GM19099 (cell line): ENCODE data around the gene ZNHIT6.

Experiments
- POLR2A ChIP-seq: IDR thresholded peaks from 3 replicates; pipeline ENCODE4 v1.6.1; 2011; ENCODE audit warnings: low read depth; ENCODE audit not compliant: insufficient read length; ENCODE audit errors: extremely low read depth

Gene ZNHIT6

GRCh38 chr1:85683292-85684025 is 24.8 kb downstream of the ZNHIT6 start:
- no peak for TF ChIP-seq POLR2A

DNA sequence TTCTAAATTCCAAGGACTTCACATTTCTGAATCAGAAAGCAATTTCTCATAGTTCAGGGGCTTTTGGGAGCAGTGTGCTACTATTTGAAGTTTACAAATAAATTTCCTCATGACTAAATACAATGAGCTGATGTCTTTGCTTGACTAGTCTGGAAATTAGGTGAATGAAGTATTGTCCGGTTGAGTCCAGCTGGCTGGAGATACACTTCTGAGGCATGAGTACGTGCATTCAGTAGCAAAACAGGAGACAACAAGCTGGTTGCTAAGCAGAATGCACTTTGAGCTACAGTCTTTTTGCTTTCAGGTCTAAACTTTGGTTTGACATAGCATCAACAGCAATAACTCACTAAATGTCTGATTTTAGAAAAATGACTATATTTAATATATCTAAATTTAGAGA is 27.1 kb downstream of the ZNHIT6 start:
- no peak for TF ChIP-seq POLR2A

DNA sequence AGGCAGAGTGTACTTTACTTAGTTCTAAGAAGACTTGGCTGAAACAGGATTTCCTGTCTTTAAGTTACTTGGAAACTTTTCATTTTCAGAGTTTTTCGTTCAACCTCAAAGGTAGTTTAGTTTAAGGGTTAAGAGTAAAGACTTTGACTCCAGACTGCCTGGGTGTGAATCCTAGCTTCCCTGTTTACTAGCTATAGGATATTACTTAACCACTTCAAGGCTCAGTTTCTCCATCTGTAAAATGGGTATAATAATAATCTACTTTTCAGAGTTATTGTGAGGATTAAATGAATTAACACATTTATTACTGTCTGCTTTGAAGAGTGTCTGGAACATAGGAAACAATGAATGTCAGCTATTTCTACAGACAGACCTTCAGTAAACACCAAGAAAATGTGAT is 30.0 kb downstream of the ZNHIT6 start:
- TF ChIP-seq POLR2A, result no peak

DNA sequence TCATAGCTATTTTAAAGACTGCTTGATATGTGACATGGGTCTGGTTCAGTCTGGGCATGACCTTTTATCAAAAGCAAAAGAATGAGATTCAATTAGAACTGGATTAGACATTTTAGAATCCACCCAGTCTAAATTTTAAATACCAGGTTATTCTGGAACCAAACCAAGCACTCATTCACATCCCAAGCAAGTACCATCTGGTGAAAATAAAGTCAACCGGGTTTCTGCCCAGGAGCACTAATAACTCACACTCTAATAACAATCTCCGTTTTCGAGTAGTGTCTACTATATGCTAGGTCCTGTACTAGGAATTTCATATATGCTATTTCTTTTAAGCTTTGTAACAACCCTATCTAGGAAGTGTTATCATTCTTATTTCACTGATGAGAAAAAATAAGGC is 30.6 kb downstream of the ZNHIT6 start:
- TF ChIP-seq POLR2A, result no peak

GRCh38 chr1:85672031-85672660 is 36.1 kb downstream of the ZNHIT6 start:
- TF ChIP-seq POLR2A, result no peak

DNA sequence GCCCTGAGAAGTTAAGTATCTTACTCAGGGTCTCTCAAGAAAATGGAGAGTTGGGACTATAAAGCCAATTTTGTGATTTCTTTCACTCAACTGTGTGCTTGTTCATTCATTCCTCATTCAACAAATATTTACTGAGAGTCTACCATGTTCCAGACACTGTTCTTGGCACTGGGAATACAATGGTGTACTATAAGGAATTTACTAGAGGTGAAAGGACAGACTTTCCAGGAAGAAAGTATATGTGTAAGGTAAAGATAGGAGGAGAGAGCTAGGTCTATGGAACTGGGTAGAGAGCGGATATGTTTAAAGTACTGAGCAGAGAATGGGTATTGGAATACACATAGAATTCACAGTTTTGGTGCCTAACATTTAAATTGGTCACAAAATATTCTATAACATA is 42.3 kb downstream of the ZNHIT6 start:
- TF ChIP-seq POLR2A, result no peak

- TF ChIP-seq POLR2A, result no peak
Measured at GRCh38 chr1:85663382-85663781, 44.9 kb downstream of the ZNHIT6 start.

GRCh38 chr1:85661767-85662166 is 46.5 kb downstream of the ZNHIT6 start:
- TF ChIP-seq POLR2A, result no peak

DNA sequence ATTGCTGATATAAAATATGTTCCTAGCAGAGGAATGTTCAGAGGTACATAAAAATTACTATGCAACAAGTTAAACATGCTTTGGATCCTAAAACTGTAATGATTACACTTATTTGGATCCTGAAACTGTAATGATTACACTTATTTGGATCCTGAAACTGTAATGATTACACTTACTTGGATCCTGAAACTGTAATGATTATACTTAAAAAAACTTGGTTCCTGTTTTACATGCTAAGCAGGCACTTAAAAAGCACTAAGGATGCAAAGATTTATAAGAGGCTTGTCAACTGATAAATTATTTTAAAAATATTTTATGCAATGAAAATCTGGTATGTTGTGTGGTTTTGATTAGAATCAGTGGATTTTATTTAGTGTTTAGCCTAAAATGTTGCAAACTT is 47.7 kb downstream of the ZNHIT6 start:
- TF ChIP-seq POLR2A, result no peak

DNA sequence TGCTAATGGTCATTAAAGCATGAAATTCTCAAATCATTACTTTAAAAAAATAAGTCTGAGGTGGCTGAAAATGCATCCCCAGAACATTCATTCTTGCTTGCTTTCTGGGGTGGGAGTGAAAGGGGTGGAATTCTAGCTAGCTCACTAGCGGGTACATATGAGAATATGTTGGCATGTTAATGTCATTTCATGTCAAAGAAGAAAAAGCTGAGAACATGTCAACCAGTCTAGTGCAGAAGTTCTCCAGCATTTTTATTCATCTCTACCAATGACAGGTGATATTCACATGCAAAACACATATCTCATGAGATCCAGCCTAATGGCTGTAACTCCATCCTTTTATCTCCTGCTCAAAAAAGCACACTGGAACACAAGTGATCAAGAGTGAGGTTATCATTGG is 49.1 kb downstream of the ZNHIT6 start:
- no peak for TF ChIP-seq POLR2A

DNA sequence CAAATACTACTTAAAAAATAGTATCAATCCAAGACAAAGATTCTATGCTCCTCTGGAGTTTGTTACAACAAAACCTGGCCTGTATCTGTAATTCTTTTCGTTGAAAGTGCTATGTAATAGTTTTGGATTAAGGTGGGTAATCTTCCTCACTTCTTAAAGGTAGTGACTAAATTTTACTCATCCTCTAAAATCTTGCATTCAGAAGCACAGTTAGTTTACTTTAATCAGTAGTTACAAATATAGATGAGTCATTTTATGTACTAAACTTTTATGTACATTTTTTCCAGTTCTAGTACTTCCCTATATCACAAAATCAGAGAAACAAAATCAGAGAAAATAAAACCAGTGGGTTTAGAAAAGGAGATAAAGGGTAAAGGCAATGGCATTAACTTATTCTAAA is 51.3 kb downstream of the ZNHIT6 start:
- TF ChIP-seq POLR2A, result no peak

GRCh38 chr1:85656256-85656655 is 52.0 kb downstream of the ZNHIT6 start:
- TF ChIP-seq POLR2A, result no peak

GRCh38 chr1:85655315-85655714 is 52.9 kb downstream of the ZNHIT6 start:
- TF ChIP-seq POLR2A, result no peak

DNA sequence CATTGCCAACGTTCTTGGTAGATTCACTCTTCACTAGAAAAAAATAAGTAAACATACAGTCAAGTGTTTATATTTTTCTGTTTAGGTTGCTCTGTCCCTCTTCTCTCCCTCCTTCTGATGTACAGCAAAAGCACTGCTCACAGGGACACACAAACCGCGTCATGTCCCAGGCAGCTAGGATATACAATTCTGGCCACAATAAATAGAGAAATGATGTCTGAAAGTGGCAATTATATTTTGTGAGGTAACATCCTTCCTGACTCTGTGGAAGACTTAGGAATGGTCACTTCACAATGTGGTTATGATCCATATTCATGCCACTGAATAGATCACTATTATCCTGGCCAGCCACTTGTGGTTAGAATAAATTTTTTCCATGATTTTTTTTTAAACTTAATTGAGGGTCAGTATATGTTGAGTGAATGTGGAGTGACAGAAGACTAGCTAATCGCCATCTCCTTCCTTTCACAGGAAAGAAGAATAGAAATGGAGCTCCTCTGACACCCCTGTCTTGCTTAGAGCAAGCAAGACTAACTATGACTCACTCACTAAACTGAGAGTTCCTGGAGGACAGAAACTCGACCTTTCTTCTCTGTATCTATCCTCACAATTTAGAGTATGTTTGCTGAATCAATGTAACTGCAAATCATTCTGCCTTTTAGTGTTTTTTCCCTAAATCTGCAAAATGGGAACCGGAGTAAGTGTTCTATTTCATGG is 54.0 kb downstream of the ZNHIT6 start:
- TF ChIP-seq POLR2A, result no peak

GRCh38 chr1:85652327-85652726 is 55.9 kb downstream of the ZNHIT6 start:
- no peak for TF ChIP-seq POLR2A

DNA sequence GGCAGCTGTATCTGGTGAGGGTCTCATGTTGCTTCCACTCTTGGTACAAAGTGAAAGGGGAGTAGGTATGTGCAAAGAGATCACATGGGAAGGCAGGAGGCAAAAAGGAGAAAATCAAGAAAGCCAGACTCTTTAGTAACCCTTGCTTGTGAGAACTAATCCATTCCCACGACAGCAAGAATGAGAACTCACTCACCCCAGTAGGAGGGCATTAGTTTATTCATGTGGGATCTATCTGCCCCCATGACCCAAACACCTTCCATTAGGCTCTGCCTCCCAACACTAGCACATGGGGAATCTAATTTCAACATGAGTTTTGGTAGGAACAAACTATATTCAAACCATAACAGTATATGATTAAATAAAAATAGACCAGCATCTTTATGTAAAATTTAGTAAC is 57.6 kb downstream of the ZNHIT6 start:
- no peak for TF ChIP-seq POLR2A
